Dendritic cell treated with granulocyte-macrophage colony-stimulating factor and Interleukin-4, amounts not matched to agents 40 ng/mL and 50 ng/mL, for 4 days (primary cell): ENCODE data around the gene GRIPAP1.
"Not testable (repeated sequence)": the region's sequence is repeated elsewhere in the genome, so short reads cannot be mapped to it uniquely, and the experiment has no call there.

Source experiments
- H3K27ac Mint-ChIP-seq: one replicate; pipeline ENCODE4 v1.8.0; 2022; ENCODE audit warnings: mild to moderate bottlenecking, mixed read lengths
- H3K27me3 Mint-ChIP-seq: one replicate; pipeline ENCODE4 v1.8.0; 2022; ENCODE audit warnings: mild to moderate bottlenecking, mixed read lengths
- H3K36me3 Mint-ChIP-seq: one replicate; pipeline ENCODE4 v1.8.0; 2022; ENCODE audit warnings: low read depth, mixed read lengths
- H3K4me1 Mint-ChIP-seq: one replicate; pipeline ENCODE4 v1.8.0; 2022; ENCODE audit warnings: low read depth, mixed read lengths
- H3K4me3 Mint-ChIP-seq: one replicate; pipeline ENCODE4 v1.8.0; 2022; ENCODE audit warnings: mild to moderate bottlenecking, moderate library complexity, mixed read lengths
- H3K9me3 Mint-ChIP-seq: one replicate; pipeline ENCODE4 v1.8.0; 2022; ENCODE audit warnings: mixed read lengths
- intact Hi-C: fragments of 100-400 bp; cut with micrococcal nuclease; formaldehyde crosslinking; loops from one replicate; pipeline ENCODE4 v1.15.0; 2022

GRIPAP1 gene

DNA sequence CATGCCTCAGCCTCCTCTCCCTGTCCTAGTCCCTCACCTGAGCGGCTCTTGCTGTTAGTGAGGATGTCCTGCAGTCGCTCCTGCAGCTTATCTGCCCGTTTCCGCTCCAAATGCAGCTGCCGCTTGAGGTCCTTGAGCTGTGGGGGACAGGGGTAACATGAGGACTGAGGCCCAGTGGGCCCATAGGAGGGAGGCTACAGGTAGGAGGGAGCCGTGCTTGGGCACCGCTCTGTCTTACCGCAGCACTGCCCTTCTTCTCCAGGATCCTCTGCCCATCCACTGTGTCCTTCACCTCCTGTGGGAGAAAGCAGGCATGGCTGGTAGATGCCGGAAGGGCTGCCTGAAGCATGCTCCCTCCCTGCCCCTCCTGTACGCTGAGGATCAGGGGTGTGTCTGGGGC lies 20.9 kb downstream of the GRIPAP1 start:
- no peak overlapping the region for H3K4me3 Mint-ChIP-seq
- intact Hi-C loops: loop anchor here (10.0 kb wide), 1 partner anchor 54 kb away; no protein-coding TSS in a partner anchor
- peaks cover 95% of the 10 kb centered on the region for H3K36me3 Mint-ChIP-seq
- H3K27ac Mint-ChIP-seq: no peak overlapping the region
- H3K27me3 Mint-ChIP-seq: no peaks in the 10 kb centered on the region
- no peaks in the 10 kb centered on the region for H3K9me3 Mint-ChIP-seq
- H3K4me1 Mint-ChIP-seq: peaks cover 7% of the 10 kb centered on the region

- intact Hi-C loops: loop anchor here (10.0 kb wide), 1 partner anchor 54 kb away; no protein-coding TSS in a partner anchor
- Mint-ChIP-seq H3K36me3 (peaks cover 95% of the 10 kb centered on the region), H3K27ac (peak overlapping the region; percentile 14)
- not testable (repeated sequence) for H3K4me3 Mint-ChIP-seq, H3K4me1 Mint-ChIP-seq, H3K9me3 Mint-ChIP-seq, H3K27me3 Mint-ChIP-seq
Measured at GRCh38 chrX:48980341-48980740, 21.7 kb downstream of the GRIPAP1 start.

DNA sequence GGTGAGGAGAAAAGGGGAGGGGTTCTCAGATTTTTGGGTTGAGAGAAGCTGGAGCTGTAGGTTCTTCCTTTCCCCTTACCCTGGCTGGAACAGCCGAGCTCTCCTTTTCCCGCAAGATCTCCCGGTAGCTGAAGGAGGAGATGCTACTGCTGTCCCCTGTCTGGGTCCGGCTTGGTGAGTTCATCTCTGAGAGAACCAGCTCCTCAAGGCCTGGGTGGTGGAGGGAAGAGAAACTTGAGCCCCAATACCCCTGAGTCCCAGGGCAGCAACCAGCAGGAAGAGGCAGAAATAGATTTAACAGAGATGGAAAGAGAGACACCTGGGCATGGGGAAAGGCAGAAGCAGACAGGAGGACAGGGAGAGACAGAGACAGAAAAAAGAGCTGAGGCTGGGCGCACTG lies 23.8 kb downstream of the GRIPAP1 start:
- Mint-ChIP-seq H3K9me3 (no peaks in the 10 kb centered on the region), H3K4me3 (no peak overlapping the region), H3K27me3 (no peaks in the 10 kb centered on the region), H3K4me1 (peaks cover 3% of the 10 kb centered on the region), H3K36me3 (peaks cover 97% of the 10 kb centered on the region), H3K27ac (no peak overlapping the region)
- intact Hi-C loops: no loop called here

DNA sequence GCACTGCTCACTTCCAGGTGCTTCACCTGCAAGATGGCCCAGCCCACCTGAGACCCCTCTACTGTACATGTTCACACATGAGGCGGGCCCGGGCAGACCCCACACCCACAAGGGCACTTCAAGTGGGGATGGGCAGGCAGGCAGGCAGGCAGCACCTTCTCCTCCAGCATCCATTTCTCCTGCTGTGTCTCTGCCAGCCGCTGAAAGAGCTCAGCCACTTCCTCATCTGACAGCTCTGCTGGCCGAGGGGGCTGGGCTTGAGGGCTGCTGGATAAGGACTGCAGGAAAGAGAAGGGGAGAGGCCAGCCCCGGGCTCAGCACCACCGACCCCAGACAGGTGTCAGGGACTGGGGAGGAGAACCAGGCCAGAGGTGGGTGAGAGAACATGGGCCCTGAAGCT lies 26.0 kb downstream of the GRIPAP1 start:
- intact Hi-C loops: no loop called here

GRCh38 chrX:48975541-48975940 lies 26.5 kb downstream of the GRIPAP1 start:
- peak overlapping the region; percentile 8 for H3K27ac Mint-ChIP-seq

More for the DNA sequence above, 26.0 kb downstream of the GRIPAP1 start:
- Mint-ChIP-seq H3K9me3 (no peaks in the 10 kb centered on the region), H3K36me3 (peaks cover 81% of the 10 kb centered on the region), H3K4me3 (no peak overlapping the region), H3K27ac (peak overlapping the region; percentile 8), H3K27me3 (peaks cover 7% of the 10 kb centered on the region), H3K4me1 (peaks cover 23% of the 10 kb centered on the region)

GRCh38 chrX:48975041-48975440 lies 27.0 kb downstream of the GRIPAP1 start:
- peak overlapping the region; percentile 8 for H3K27ac Mint-ChIP-seq
- no peak overlapping the region for H3K4me3 Mint-ChIP-seq
- peaks cover 71% of the 10 kb centered on the region for H3K36me3 Mint-ChIP-seq
- intact Hi-C loops: no loop called here
- no peaks in the 10 kb centered on the region for H3K9me3 Mint-ChIP-seq
- H3K27me3 Mint-ChIP-seq: peaks cover 13% of the 10 kb centered on the region
- H3K4me1 Mint-ChIP-seq: peaks cover 25% of the 10 kb centered on the region

More at GRCh38 chrX:48975541-48975940, 26.5 kb downstream of the GRIPAP1 start:
- peaks cover 25% of the 10 kb centered on the region for H3K4me1 Mint-ChIP-seq
- peaks cover 9% of the 10 kb centered on the region for H3K27me3 Mint-ChIP-seq
- no peak overlapping the region for H3K4me3 Mint-ChIP-seq
- intact Hi-C loops: no loop called here
- H3K36me3 Mint-ChIP-seq: peaks cover 76% of the 10 kb centered on the region
- H3K9me3 Mint-ChIP-seq: no peaks in the 10 kb centered on the region

GRCh38 chrX:48974574-48974973 lies 27.5 kb downstream of the GRIPAP1 start:
- Mint-ChIP-seq H3K36me3 (peaks cover 66% of the 10 kb centered on the region), H3K4me3 (no peak overlapping the region), H3K27me3 (peaks cover 13% of the 10 kb centered on the region), H3K9me3 (no peaks in the 10 kb centered on the region), H3K4me1 (peaks cover 25% of the 10 kb centered on the region), H3K27ac (no peak overlapping the region)
- intact Hi-C loops: no loop called here

GRCh38 chrX:48974033-48974432 lies 28.0 kb downstream of the GRIPAP1 start:
- Mint-ChIP-seq H3K4me3 (no peak overlapping the region), H3K27me3 (peaks cover 13% of the 10 kb centered on the region), H3K4me1 (peaks cover 25% of the 10 kb centered on the region), H3K9me3 (no peaks in the 10 kb centered on the region), H3K27ac (no peak overlapping the region), H3K36me3 (peaks cover 64% of the 10 kb centered on the region)
- intact Hi-C loops: no loop called here

GRCh38 chrX:48972220-48973164 lies 29.6 kb downstream of the GRIPAP1 start:
- Mint-ChIP-seq H3K4me3 (peak overlapping the region; percentile 27), H3K27me3 (peaks cover 13% of the 10 kb centered on the region), H3K4me1 (peaks cover 25% of the 10 kb centered on the region), H3K27ac (no peak overlapping the region), H3K36me3 (peaks cover 48% of the 10 kb centered on the region), H3K9me3 (no peaks in the 10 kb centered on the region)
- intact Hi-C loops: no loop called here

GRCh38 chrX:48971249-48972219 lies 30.5 kb downstream of the GRIPAP1 start, which contains the start of gene KCND1:
TSS of gene KCND1 (minus strand) at chrX:48971844. CDS start at chrX:48970271, 1,573 bp downstream.
- H3K27ac Mint-ChIP-seq: peak within 1 kb of the TSS; percentile 21
- H3K36me3 Mint-ChIP-seq: peaks cover 39% of the 10 kb centered on the region
- H3K4me3 Mint-ChIP-seq: peak within 1 kb of the TSS; percentile 27
- intact Hi-C loops: no loop called here
- peaks cover 13% of the 10 kb centered on the region for H3K27me3 Mint-ChIP-seq
- H3K4me1 Mint-ChIP-seq: peaks cover 25% of the 10 kb centered on the region
- H3K9me3 Mint-ChIP-seq: no peaks in the 10 kb centered on the region

DNA sequence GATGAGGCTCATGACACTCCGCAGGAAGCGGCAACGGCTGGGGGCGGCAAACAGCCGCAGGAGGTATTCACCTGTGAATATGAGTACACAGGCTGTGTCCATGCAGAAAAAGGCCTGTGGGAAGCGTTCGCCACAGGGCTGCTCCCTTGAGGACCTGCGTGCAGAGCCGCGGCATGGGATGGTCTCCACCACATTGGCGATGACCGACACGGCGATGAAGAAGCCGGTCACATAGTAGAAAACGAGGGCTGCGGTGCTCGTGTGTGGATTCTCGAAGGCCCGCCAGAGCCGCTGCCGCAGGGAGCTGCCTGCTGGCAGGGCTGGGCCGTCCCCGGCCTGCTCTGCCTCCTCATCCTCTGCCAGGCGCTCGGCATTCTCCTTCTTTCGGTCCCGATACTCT lies 32.6 kb downstream of the GRIPAP1 start:
- intact Hi-C loops: no loop called here
- peaks cover 13% of the 10 kb centered on the region for H3K27me3 Mint-ChIP-seq
- no peaks in the 10 kb centered on the region for H3K9me3 Mint-ChIP-seq
- H3K4me3 Mint-ChIP-seq: no peak overlapping the region
- peaks cover 25% of the 10 kb centered on the region for H3K4me1 Mint-ChIP-seq
- H3K27ac Mint-ChIP-seq: no peak overlapping the region
- peaks cover 18% of the 10 kb centered on the region for H3K36me3 Mint-ChIP-seq

DNA sequence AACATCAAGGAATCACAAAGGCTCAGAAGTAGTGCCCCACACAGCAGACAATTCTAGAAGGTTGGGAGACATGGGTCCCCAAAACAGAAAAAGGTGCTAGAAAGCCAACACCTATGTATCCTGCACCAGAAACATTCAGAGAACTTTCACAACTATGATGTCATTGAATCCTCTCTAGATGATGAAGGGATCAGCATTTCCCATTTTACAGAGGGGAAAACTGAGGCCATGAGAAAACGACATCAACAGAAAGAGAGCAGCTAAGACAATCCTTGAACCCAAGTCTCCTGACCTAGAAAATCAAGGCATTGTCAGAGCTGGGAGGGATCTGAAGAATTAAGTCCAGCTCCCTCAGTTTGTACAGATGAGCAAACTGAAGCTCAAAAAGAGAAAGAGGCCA lies 33.7 kb downstream of the GRIPAP1 start:
- intact Hi-C loops: no loop called here
- H3K9me3 Mint-ChIP-seq: no peaks in the 10 kb centered on the region

GRCh38 chrX:48966796-48967579 lies 35.1 kb downstream of the GRIPAP1 start:
- no peaks in the 10 kb centered on the region for H3K36me3 Mint-ChIP-seq
- H3K9me3 Mint-ChIP-seq: no peaks in the 10 kb centered on the region
- peaks cover 11% of the 10 kb centered on the region for H3K4me1 Mint-ChIP-seq
- H3K4me3 Mint-ChIP-seq: no peak overlapping the region
- peaks cover 13% of the 10 kb centered on the region for H3K27me3 Mint-ChIP-seq
- H3K27ac Mint-ChIP-seq: no peak overlapping the region
- intact Hi-C loops: no loop called here

More for the DNA sequence above, 33.7 kb downstream of the GRIPAP1 start:
- Mint-ChIP-seq H3K36me3 (peaks cover 7% of the 10 kb centered on the region), H3K27ac (no peak overlapping the region), H3K4me3 (no peak overlapping the region), H3K27me3 (peaks cover 13% of the 10 kb centered on the region), H3K4me1 (peaks cover 24% of the 10 kb centered on the region)
